GM11168 (cell line): Measurements from ENCODE around the gene NLGN3.
"Not testable (repeated sequence)": the region's sequence is repeated elsewhere in the genome, so short reads cannot be mapped to it uniquely, and the experiment has no call there.

Experiments
- in situ Hi-C: fragments of 300-500 bp; cut with MboI; formaldehyde crosslinking; loops from one replicate; pipeline ENCODE4 v1.12.0; 2022; ENCODE audit warnings: low sequenced_read_pairs; ENCODE audit not compliant: unreplicated experiment

NLGN3 gene

GRCh38 chrX:71168134-71168533 is 23.5 kb downstream of the NLGN3 start:
- in situ Hi-C loops, result no loop called here

GRCh38 chrX:71169586-71169985 is 24.9 kb downstream of the NLGN3 start:
- in situ Hi-C loops, result no loop called here

GRCh38 chrX:71170660-71171059 is 26.0 kb downstream of the NLGN3 start:
- in situ Hi-C loops, result no loop called here

- in situ Hi-C loops, result no loop called here
These were observed 26.6 kb downstream of the NLGN3 start for GRCh38 chrX:71171110-71171801.

- in situ Hi-C loops, result no loop called here
These were observed 28.8 kb downstream of the NLGN3 start for GRCh38 chrX:71173440-71173839.

- in situ Hi-C loops, result no loop called here
These were observed 30.2 kb downstream of the NLGN3 start for GRCh38 chrX:71174795-71175194.

GRCh38 chrX:71175531-71175930 is 30.9 kb downstream of the NLGN3 start:
- in situ Hi-C loops, result no loop called here

GRCh38 chrX:71177327-71177726 is 32.7 kb downstream of the NLGN3 start:
- in situ Hi-C loops, result no loop called here

GRCh38 chrX:71178908-71179307 is 34.3 kb downstream of the NLGN3 start:
- in situ Hi-C loops, result no loop called here

GRCh38 chrX:71180579-71181265 is 36.1 kb downstream of the NLGN3 start:
- in situ Hi-C loops, result not testable (repeated sequence)

- in situ Hi-C loops, result no loop called here
These were observed 36.9 kb downstream of the NLGN3 start for GRCh38 chrX:71181558-71181909.

GRCh38 chrX:71181910-71182799 is 37.5 kb downstream of the NLGN3 start:
- in situ Hi-C loops, result no loop called here

GRCh38 chrX:71182871-71183270 is 38.2 kb downstream of the NLGN3 start:
- in situ Hi-C loops, result no loop called here

- in situ Hi-C loops, result no loop called here
These were observed 38.7 kb downstream of the NLGN3 start for GRCh38 chrX:71183341-71183740.

GRCh38 chrX:71184092-71184491 is 39.5 kb downstream of the NLGN3 start:
- in situ Hi-C loops, result no loop called here

- in situ Hi-C loops, result no loop called here
These were observed 40.3 kb downstream of the NLGN3 start for GRCh38 chrX:71184803-71185495.

GRCh38 chrX:71191248-71191647 is 46.6 kb downstream of the NLGN3 start:
- in situ Hi-C loops, result no loop called here

- in situ Hi-C loops, result no loop called here
These were observed 51.5 kb downstream of the NLGN3 start for GRCh38 chrX:71195964-71196649.

- in situ Hi-C loops, result no loop called here
These were observed 53.4 kb downstream of the NLGN3 start for GRCh38 chrX:71198066-71198465.
